Measurements from ENCODE around the gene ADGRL3. TPM values are rescaled to one million over a fixed set of nuclear protein-coding genes. Genes with fewer than 3 reads are reported as not detected.

Gene ADGRL3
- polyA plus RNA-seq, 1 experiment, result 0.01 TPM

GRCh38 chr4:61666244-61666643, 466.1 kb downstream of the ADGRL3 start:
- DNase-seq (ENCODE audit: low read depth), result no peak
- ChIA-PET POLR2A (no interaction called here), CTCF (no interaction called here)
- no peak for TF ChIP-seq CTCF (IDR thresholded peaks at IDR 0.05; ENCODE audit: insufficient read depth, low read depth, low read length)
- Histone ChIP-seq H3K27me3 (ENCODE audit: control insufficient read depth, insufficient read depth, low read length) (no peaks in the 10 kb centered on the region), H3K4me3 (ENCODE audit: low read depth, low read length) (no peak overlapping the region), H3K36me3 (ENCODE audit: control insufficient read depth, insufficient read depth, low read length) (no peaks in the 10 kb centered on the region)

- no peak for DNase-seq (ENCODE audit: low read depth)
- no peaks in the 10 kb centered on the region for H3K27me3 ChIP-seq (ENCODE audit: control insufficient read depth, insufficient read depth, low read length)
- no peak overlapping the region for H3K4me3 ChIP-seq (ENCODE audit: low read depth, low read length)
- POLR2A ChIA-PET, result no interaction called here
- TF ChIP-seq CTCF (IDR thresholded peaks at IDR 0.05; ENCODE audit: insufficient read depth, low read depth, low read length), result no peak
- no peaks in the 10 kb centered on the region for H3K36me3 ChIP-seq (ENCODE audit: control insufficient read depth, insufficient read depth, low read length)
- CTCF ChIA-PET, result no interaction called here
These were observed 471.5 kb downstream of the ADGRL3 start for GRCh38 chr4:61671599-61671998.

- CTCF ChIA-PET, result no interaction called here
- DNase-seq (ENCODE audit: low read depth), result no peak
- POLR2A ChIA-PET, result no interaction called here
- Histone ChIP-seq H3K36me3 (ENCODE audit: control insufficient read depth, insufficient read depth, low read length) (no peaks in the 10 kb centered on the region), H3K4me3 (ENCODE audit: low read depth, low read length) (no peak overlapping the region), H3K27me3 (ENCODE audit: control insufficient read depth, insufficient read depth, low read length) (no peaks in the 10 kb centered on the region)
- no peak for TF ChIP-seq CTCF (IDR thresholded peaks at IDR 0.05; ENCODE audit: insufficient read depth, low read depth, low read length)
These were observed 475.3 kb downstream of the ADGRL3 start for GRCh38 chr4:61675464-61675863.

GRCh38 chr4:61678297-61678696, 478.2 kb downstream of the ADGRL3 start:
- ChIA-PET CTCF (no interaction called here), POLR2A (no interaction called here)
- H3K36me3 ChIP-seq (ENCODE audit: control insufficient read depth, insufficient read depth, low read length), result no peaks in the 10 kb centered on the region
- no peak for TF ChIP-seq CTCF (IDR thresholded peaks at IDR 0.05; ENCODE audit: insufficient read depth, low read depth, low read length)
- H3K4me3 ChIP-seq (ENCODE audit: low read depth, low read length), result no peak overlapping the region
- H3K27me3 ChIP-seq (ENCODE audit: control insufficient read depth, insufficient read depth, low read length), result no peaks in the 10 kb centered on the region
- no peak for DNase-seq (ENCODE audit: low read depth)

GRCh38 chr4:61693520-61693919, 493.4 kb downstream of the ADGRL3 start:
- no peaks in the 10 kb centered on the region for H3K36me3 ChIP-seq (ENCODE audit: control insufficient read depth, insufficient read depth, low read length)
- DNase-seq (ENCODE audit: low read depth), result no peak
- CTCF ChIA-PET, result no interaction called here
- POLR2A ChIA-PET, result no interaction called here
- no peak for TF ChIP-seq CTCF (IDR thresholded peaks at IDR 0.05; ENCODE audit: insufficient read depth, low read depth, low read length)
- H3K27me3 ChIP-seq (ENCODE audit: control insufficient read depth, insufficient read depth, low read length), result no peaks in the 10 kb centered on the region
- H3K4me3 ChIP-seq (ENCODE audit: low read depth, low read length), result no peak overlapping the region
